Lower leg skin (tissue), 3 donors: Measurements from ENCODE around the gene RGP1.

Source experiments
- CTCF ChIP-seq, 3 donors: fragments of 450-650 bp; IDR thresholded peaks; one replicate each; pipeline ENCODE4 v1.5.1; 2016; ENCODE audit warnings: antibody characterized with exemption in 3 of 3, mild to moderate bottlenecking in 3 of 3, moderate library complexity in 2 of 3
- POLR2A ChIP-seq, 2 donors: fragments of 450-650 bp; IDR thresholded peaks; one replicate each; pipeline ENCODE4 v1.6.1; 2016 to 2017; ENCODE audit warnings: antibody characterized with exemption in 2 of 2, mild to moderate bottlenecking in 1 of 2, moderate library complexity in 1 of 2

GRCh38 chr9:35732800-35733541 is 16.1 kb upstream of the RGP1 start:
- TF ChIP-seq CTCF (IDR thresholded peaks at IDR 0.05) (no peak), POLR2A (IDR thresholded peaks at IDR 0.05) (no peak)
